Spleen (tissue), 7 donors: Measurements from ENCODE around the gene PIGS.

Source experiments
- CTCF ChIP-seq, 11 experiments: fragments of 200-600 bp in 7 of 11; fragments of 450-650 bp in 4 of 11; sonication (generic) in 4 of 11; IDR thresholded peaks in 8 of 11; conservative IDR thresholded peaks in 3 of 11; 1 replicate in 7 of 11; 2 replicates in 4 of 11; pipeline versions ENCODE4 v1.4.0 to v1.8.0; 2016 to 2021; ENCODE audit warnings: antibody characterized with exemption in 11 of 11, inconsistent platforms in 4 of 11, mild to moderate bottlenecking in 1 of 11
- POLR2A ChIP-seq, 3 donors: fragments of 450-650 bp; IDR thresholded peaks; one replicate each; pipeline ENCODE4 v1.5.1; 2017; ENCODE audit warnings: antibody characterized with exemption in 3 of 3, mild to moderate bottlenecking in 1 of 3
- donor health status: DM: no; HTN: no; CAD: no; lungs with moderate emphysema.
- donor health status: DM: no; HTN: no; CAD: no.
- donor health status: DM: no; HTN: no; CAD: no.

GRCh38 chr17:28584434-28584833 lies 13.1 kb upstream of the PIGS start:
- no peak for TF ChIP-seq POLR2A (IDR thresholded peaks at IDR 0.05)
- TF ChIP-seq CTCF (IDR thresholded peaks at IDR 0.05 in 8 of 11, conservative IDR thresholded peaks at IDR 0.05 in 3 of 11) = no peak
